ENCODE data around the gene LRRC41. TPM values are rescaled to one million over a fixed set of nuclear protein-coding genes. Genes with fewer than 3 reads are reported as not detected.

The LRRC41 gene
- 10 to 100 TPM; 49.3 to 55.8 TPM for total RNA-seq

DNA sequence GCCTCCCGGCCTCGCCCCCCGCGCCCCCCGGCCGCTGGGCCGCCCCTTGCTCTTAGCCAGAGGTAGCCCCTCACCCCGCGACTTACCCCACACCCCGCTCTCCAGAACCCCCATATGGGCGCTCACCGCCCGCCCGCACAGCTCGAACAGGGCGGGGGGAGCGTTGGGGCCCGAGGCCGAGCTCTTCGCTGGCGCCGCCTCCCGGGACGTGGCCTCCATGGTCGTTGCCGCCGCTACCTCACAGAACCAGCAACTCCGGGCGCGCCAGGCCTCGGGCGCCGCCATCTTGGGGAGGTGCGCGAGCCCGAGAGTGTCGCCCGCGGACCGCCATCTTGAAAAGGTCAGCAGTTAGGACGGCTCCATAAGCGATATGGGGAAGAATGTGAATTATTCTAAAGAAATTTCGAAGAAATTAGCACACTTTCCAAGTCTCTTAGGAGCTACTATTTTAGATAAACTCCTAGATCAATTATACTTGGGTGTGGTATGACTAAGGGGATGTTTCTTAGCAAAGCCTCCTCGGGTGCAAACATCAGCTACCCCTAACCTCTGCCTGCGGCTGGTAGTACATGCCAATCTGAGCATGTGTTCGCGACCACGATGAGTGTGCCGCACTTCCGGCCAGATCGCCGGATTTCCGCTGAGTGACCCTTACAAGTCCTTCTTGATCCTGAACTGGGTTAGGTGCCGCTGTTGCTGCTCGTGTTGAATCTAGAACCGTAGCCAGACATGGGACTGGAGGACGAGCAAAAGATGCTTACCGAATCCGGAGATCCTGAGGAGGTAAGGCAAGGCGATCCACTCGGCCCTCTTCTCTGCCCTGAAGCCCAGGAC is at the start of gene LRRC41, which contains the start of gene UQCRH:
TSS of gene LRRC41 (minus strand) at position 579 of the 834 bp plus-strand sequence. CDS start at position 285, 294 bp downstream.
TSS of gene UQCRH (plus strand) at position 661 of the 834 bp plus-strand sequence. CDS start at position 730, 69 bp downstream.
- Histone ChIP-seq H3K27me3 (no peaks in the 10 kb centered on the region), H3K36me3 (no peaks in the 10 kb centered on the region), H3K4me3 (peak within 1 kb of the TSS; percentile 60), H3K9ac (ENCODE audit: low read depth in 2 of 2, low read length in 2 of 2) (peak within 1 kb of the TSS; percentile 98 to 99), H3K4me1 (peaks cover 14% of the 10 kb centered on the region), H3K9me3 (no peaks in the 10 kb centered on the region), H3K27ac (peak within 1 kb of the TSS; percentile 87)
- DNase-seq, result peak; percentile 96
- TF ChIP-seq, protein P1, sequence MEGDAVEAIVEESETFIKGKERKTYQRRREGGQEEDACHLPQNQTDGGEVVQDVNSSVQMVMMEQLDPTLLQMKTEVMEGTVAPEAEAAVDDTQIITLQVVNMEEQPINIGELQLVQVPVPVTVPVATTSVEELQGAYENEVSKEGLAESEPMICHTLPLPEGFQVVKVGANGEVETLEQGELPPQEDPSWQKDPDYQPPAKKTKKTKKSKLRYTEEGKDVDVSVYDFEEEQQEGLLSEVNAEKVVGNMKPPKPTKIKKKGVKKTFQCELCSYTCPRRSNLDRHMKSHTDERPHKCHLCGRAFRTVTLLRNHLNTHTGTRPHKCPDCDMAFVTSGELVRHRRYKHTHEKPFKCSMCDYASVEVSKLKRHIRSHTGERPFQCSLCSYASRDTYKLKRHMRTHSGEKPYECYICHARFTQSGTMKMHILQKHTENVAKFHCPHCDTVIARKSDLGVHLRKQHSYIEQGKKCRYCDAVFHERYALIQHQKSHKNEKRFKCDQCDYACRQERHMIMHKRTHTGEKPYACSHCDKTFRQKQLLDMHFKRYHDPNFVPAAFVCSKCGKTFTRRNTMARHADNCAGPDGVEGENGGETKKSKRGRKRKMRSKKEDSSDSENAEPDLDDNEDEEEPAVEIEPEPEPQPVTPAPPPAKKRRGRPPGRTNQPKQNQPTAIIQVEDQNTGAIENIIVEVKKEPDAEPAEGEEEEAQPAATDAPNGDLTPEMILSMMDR (IDR thresholded peaks at IDR 0.05), result no peak
- intact Hi-C loops (cut with DNase I), result no loop called here

GRCh38 chr1:46352363-46352762 is 48.9 kb upstream of the LRRC41 start:
- H3K36me3 ChIP-seq, result peaks cover 8% of the 10 kb centered on the region
- no peak overlapping the region for H3K27ac ChIP-seq
- H3K9me3 ChIP-seq, result no peaks in the 10 kb centered on the region
- no peaks in the 10 kb centered on the region for H3K4me1 ChIP-seq
- intact Hi-C loops (cut with DNase I), result no loop called here
- TF ChIP-seq, protein P1 (IDR thresholded peaks at IDR 0.05), result no peak
- no peak for DNase-seq
- H3K27me3 ChIP-seq, result no peaks in the 10 kb centered on the region
- H3K4me3 ChIP-seq, result no peak overlapping the region
- H3K9ac ChIP-seq (ENCODE audit: low read depth in 2 of 2, low read length in 2 of 2), result no peak overlapping the region

DNA sequence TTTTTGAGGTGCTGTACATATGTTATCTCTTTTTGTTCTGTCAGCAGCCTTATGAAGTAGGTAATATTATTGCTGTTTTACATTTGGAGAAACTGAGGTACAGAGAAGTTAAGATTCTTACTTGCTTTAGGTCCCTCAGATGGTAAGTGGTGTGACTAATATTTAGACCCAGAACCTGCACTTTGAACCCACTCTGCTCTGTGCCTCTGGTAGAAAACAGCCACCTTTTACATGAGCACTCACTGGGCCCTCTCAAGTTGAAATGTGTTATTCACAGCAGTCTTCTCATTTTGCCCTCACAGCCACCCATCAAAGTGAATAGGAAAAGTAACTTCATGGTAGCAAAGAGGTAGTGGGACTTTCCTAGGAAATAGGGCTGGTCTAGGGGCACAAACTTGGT is 41.9 kb upstream of the LRRC41 start:
- H3K27me3 ChIP-seq, result no peaks in the 10 kb centered on the region
- intact Hi-C loops (cut with DNase I), result loop anchor here (10.0 kb wide), 1 partner anchor 100 kb away; the partner anchor contains the start of gene RAD54L
- no peak overlapping the region for H3K9ac ChIP-seq (ENCODE audit: low read depth in 2 of 2, low read length in 2 of 2)
- H3K27ac ChIP-seq, result no peak overlapping the region
- no peaks in the 10 kb centered on the region for H3K4me1 ChIP-seq
- no peak overlapping the region for H3K4me3 ChIP-seq
- DNase-seq, result no peak
- H3K36me3 ChIP-seq, result peaks cover 5% of the 10 kb centered on the region
- no peaks in the 10 kb centered on the region for H3K9me3 ChIP-seq
- TF ChIP-seq, protein P1 (IDR thresholded peaks at IDR 0.05), result no peak

DNA sequence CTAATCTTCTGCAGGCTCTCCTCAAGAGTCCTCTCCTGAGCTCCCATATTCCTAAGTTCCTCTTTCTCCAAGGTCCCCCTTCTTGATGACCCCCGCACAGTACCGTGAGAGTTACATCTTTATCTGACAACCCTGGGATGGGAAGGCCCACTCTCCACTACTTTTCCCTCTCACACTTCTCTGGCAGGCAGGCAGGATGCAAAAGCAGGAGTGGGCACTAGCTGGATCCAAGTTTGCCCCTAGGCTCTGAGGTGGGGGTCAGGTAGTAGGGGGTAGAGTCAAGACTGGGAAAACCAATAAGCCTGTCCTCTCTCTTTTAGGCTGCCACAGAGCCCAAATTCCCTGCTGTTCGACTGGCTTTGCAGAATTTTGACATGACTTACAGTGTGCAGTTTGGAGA is 41.1 kb upstream of the LRRC41 start:
- no peak overlapping the region for H3K4me3 ChIP-seq
- H3K36me3 ChIP-seq, result peaks cover 5% of the 10 kb centered on the region
- no peaks in the 10 kb centered on the region for H3K9me3 ChIP-seq
- no peaks in the 10 kb centered on the region for H3K27me3 ChIP-seq
- peaks cover 2% of the 10 kb centered on the region for H3K4me1 ChIP-seq
- no peak overlapping the region for H3K27ac ChIP-seq
- no peak overlapping the region for H3K9ac ChIP-seq (ENCODE audit: low read depth in 2 of 2, low read length in 2 of 2)
- intact Hi-C loops (cut with DNase I), result loop anchor here (10.0 kb wide), 1 partner anchor 100 kb away; the partner anchor contains the start of gene RAD54L
- TF ChIP-seq, protein P1 (IDR thresholded peaks at IDR 0.05), result no peak
- no peak for DNase-seq

- Histone ChIP-seq H3K9me3 (no peaks in the 10 kb centered on the region), H3K36me3 (peaks cover 5% of the 10 kb centered on the region), H3K4me3 (no peak overlapping the region), H3K4me1 (peaks cover 4% of the 10 kb centered on the region), H3K27ac (no peak overlapping the region), H3K27me3 (no peaks in the 10 kb centered on the region), H3K9ac (ENCODE audit: low read depth in 2 of 2, low read length in 2 of 2) (no peak overlapping the region)
- no peak for DNase-seq
- intact Hi-C loops (cut with DNase I), result loop anchor here (10.0 kb wide), 1 partner anchor 99 kb away; the partner anchor contains the start of gene RAD54L
- TF ChIP-seq, protein P1 (IDR thresholded peaks at IDR 0.05), result no peak
Observed at GRCh38 chr1:46343705-46344104, 40.3 kb upstream of the LRRC41 start.

Measured in colonic mucosa (tissue), 4 donors.